Vagina (tissue), 2 donors: ENCODE data around the gene ECEL1.

ENCODE experiments used
- CTCF ChIP-seq, 3 experiments: fragments of 450-650 bp in 2 of 3; fragments of 200-600 bp in 1 of 3; sonication (generic) in 1 of 3; IDR thresholded peaks; one replicate each; pipeline ENCODE4 v1.5.1; 2017 to 2019; ENCODE audit warnings: antibody characterized with exemption in 3 of 3, mild to moderate bottlenecking in 2 of 3, moderate library complexity in 2 of 3
- POLR2A ChIP-seq, 2 donors: fragments of 450-650 bp; IDR thresholded peaks; one replicate each; pipeline ENCODE4 v1.6.1; 2017; ENCODE audit warnings: antibody characterized with exemption in 2 of 2, mild to moderate bottlenecking in 2 of 2, moderate library complexity in 2 of 2
- POLR2AphosphoS5 ChIP-seq, 2 donors: sonication (generic); formaldehyde crosslinking; IDR thresholded peaks; one replicate each; pipeline ENCODE4 v1.9.0; 2017; ENCODE audit warnings: antibody characterized with exemption in 2 of 2, mild to moderate bottlenecking in 2 of 2, low read depth in 1 of 2; ENCODE audit not compliant: insufficient read depth in 1 of 2

DNA sequence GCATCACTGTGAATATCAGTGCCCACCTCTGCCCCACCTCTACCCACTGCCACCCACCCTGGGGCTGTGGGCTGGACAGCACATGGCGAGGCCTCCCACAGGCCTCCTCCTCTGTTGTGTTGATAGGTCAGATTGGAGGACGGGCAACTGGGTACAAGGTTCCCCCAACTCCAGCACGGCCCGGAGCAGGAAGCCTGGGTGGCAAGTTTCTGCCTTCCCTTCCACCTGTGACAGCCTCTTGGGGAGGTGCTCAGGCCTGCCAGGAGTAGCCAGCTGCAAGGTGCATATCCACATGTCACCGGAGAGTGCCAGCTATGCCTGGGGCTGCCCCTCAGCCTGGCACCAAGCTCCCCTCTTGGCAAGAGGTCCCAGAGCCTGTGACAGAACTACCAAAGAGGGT is 6.9 kb upstream of the ECEL1 start:
- no peak for TF ChIP-seq CTCF (IDR thresholded peaks at IDR 0.05)
- TF ChIP-seq POLR2A (IDR thresholded peaks at IDR 0.05), result no peak
- no peak for TF ChIP-seq POLR2AphosphoS5 (IDR thresholded peaks at IDR 0.05; ENCODE audit: insufficient read depth in 1 of 2, low read depth in 1 of 2)
